Subcutaneous adipose tissue (tissue), 4 donors: ENCODE data around the gene ITGAD. TPM values are rescaled to one million over a fixed set of nuclear protein-coding genes. Genes with fewer than 3 reads are reported as not detected.

Source experiments
- CTCF ChIP-seq: fragments of 450-650 bp; IDR thresholded peaks from one replicate; pipeline ENCODE4 v1.5.1; 2016; ENCODE audit warnings: low read depth, mild to moderate bottlenecking, control low read depth, antibody characterized with exemption, moderate library complexity
- total RNA-seq, 4 donors: library from RNA; depleted of rRNA; stranded (reverse); fragments of >200 nt; gene quantifications; one replicate each; pipeline ENCODE4 v1.1.0, GENCODE V29; 2016

Gene ITGAD
- total RNA-seq, 4 donors from 2014 or later, result 0.22 to 0.68 (median 0.65) TPM; not detected in 1

GRCh38 chr16:31465788-31466370 is 72.7 kb downstream of the ITGAD start:
- TF ChIP-seq CTCF, result no peak

- no peak for TF ChIP-seq CTCF
Measured at GRCh38 chr16:31466381-31466841, 73.3 kb downstream of the ITGAD start.

- TF ChIP-seq CTCF, result no peak
Measured at GRCh38 chr16:31467151-31467773, 74.1 kb downstream of the ITGAD start.

GRCh38 chr16:31467858-31468257 is 74.7 kb downstream of the ITGAD start:
- TF ChIP-seq CTCF, result no peak

GRCh38 chr16:31470615-31471014 is 77.5 kb downstream of the ITGAD start:
- TF ChIP-seq CTCF, result no peak

- no peak for TF ChIP-seq CTCF
Measured at GRCh38 chr16:31471241-31471874, 78.2 kb downstream of the ITGAD start.

GRCh38 chr16:31471875-31472708 is 79.0 kb downstream of the ITGAD start, which contains the start of gene TGFB1I1:
Gene TGFB1I1, plus strand, starts transcription at chr16:31472152. Its CDS starts 37 bp downstream, at chr16:31472189.
- TF ChIP-seq CTCF, result no peak
